ENCODE measurements around the gene SPEG. TPM values are rescaled to one million over a fixed set of nuclear protein-coding genes. Genes with fewer than 3 reads are reported as not detected.

The SPEG gene
- total and polyA plus RNA-seq, 2 of the 13 experiments (the other 11 are each of a cell fraction or from before 2014, with no cell fraction given) = 0.18 to 0.24 TPM

GRCh38 chr2:219387306-219388120 is 47.1 kb upstream of the SPEG start, which contains the start of gene DNPEP (continued):
- TF ChIP-seq HOXA3 (CRISPR knock-in tag; IDR thresholded peaks at IDR 0.05) = peak; percentile 54
- TF ChIP-seq RFXANK (CRISPR knock-in tag; IDR thresholded peaks at IDR 0.05) = 0 out of 2 replicates have a peak, but pooled peaks have one; percentile 21
- TF ChIP-seq ZNF660 (CRISPR knock-in tag; IDR thresholded peaks at IDR 0.05; ENCODE audit: borderline replicate concordance, low read depth) = no peak
- TF ChIP-seq, protein P1, sequence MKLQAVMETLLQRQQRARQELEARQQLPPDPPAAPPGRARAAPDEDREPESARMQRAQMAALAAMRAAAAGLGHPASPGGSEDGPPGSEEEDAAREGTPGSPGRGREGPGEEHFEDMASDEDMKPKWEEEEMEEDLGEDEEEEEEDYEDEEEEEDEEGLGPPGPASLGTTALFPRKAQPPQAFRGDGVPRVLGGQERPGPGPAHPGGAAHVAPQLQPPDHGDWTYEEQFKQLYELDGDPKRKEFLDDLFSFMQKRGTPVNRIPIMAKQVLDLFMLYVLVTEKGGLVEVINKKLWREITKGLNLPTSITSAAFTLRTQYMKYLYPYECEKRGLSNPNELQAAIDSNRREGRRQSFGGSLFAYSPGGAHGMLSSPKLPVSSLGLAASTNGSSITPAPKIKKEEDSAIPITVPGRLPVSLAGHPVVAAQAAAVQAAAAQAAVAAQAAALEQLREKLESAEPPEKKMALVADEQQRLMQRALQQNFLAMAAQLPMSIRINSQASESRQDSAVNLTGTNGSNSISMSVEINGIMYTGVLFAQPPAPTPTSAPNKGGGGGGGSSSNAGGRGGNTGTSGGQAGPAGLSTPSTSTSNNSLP (IDR thresholded peaks at IDR 0.05; ENCODE audit: low read depth, low read length) = peak; percentile 10; the same call in 1 of the 2 replicates
- TF ChIP-seq, protein P2, sequence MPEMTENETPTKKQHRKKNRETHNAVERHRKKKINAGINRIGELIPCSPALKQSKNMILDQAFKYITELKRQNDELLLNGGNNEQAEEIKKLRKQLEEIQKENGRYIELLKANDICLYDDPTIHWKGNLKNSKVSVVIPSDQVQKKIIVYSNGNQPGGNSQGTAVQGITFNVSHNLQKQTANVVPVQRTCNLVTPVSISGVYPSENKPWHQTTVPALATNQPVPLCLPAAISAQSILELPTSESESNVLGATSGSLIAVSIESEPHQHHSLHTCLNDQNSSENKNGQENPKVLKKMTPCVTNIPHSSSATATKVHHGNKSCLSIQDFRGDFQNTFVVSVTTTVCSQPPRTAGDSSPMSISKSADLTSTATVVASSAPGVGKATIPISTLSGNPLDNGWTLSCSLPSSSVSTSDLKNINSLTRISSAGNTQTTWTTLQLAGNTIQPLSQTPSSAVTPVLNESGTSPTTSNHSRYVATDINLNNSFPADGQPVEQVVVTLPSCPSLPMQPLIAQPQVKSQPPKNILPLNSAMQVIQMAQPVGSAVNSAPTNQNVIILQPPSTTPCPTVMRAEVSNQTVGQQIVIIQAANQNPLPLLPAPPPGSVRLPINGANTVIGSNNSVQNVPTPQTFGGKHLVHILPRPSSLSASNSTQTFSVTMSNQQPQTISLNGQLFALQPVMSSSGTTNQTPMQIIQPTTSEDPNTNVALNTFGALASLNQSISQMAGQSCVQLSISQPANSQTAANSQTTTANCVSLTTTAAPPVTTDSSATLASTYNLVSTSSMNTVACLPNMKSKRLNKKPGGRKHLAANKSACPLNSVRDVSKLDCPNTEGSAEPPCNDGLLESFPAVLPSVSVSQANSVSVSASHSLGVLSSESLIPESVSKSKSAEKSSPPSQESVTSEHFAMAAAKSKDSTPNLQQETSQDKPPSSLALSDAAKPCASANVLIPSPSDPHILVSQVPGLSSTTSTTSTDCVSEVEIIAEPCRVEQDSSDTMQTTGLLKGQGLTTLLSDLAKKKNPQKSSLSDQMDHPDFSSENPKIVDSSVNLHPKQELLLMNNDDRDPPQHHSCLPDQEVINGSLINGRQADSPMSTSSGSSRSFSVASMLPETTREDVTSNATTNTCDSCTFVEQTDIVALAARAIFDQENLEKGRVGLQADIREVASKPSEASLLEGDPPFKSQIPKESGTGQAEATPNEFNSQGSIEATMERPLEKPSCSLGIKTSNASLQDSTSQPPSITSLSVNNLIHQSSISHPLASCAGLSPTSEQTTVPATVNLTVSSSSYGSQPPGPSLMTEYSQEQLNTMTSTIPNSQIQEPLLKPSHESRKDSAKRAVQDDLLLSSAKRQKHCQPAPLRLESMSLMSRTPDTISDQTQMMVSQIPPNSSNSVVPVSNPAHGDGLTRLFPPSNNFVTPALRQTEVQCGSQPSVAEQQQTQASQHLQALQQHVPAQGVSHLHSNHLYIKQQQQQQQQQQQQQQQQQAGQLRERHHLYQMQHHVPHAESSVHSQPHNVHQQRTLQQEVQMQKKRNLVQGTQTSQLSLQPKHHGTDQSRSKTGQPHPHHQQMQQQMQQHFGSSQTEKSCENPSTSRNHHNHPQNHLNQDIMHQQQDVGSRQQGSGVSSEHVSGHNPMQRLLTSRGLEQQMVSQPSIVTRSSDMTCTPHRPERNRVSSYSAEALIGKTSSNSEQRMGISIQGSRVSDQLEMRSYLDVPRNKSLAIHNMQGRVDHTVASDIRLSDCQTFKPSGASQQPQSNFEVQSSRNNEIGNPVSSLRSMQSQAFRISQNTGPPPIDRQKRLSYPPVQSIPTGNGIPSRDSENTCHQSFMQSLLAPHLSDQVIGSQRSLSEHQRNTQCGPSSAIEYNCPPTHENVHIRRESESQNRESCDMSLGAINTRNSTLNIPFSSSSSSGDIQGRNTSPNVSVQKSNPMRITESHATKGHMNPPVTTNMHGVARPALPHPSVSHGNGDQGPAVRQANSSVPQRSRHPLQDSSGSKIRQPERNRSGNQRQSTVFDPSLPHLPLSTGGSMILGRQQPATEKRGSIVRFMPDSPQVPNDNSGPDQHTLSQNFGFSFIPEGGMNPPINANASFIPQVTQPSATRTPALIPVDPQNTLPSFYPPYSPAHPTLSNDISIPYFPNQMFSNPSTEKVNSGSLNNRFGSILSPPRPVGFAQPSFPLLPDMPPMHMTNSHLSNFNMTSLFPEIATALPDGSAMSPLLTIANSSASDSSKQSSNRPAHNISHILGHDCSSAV (CRISPR knock-in tag; IDR thresholded peaks at IDR 0.05; ENCODE audit: borderline replicate concordance) = no peak
- TF ChIP-seq FOXP4 (CRISPR knock-in tag; IDR thresholded peaks at IDR 0.05) = peak; percentile 44; the same call in 1 of the 2 replicates
- no peak for TF ChIP-seq TP53 (CRISPR knock-in tag; conservative IDR thresholded peaks at IDR 0.05)
- TF ChIP-seq ZC3H4 (CRISPR knock-in tag; IDR thresholded peaks at IDR 0.05; ENCODE audit: borderline replicate concordance) = peak; percentile 65; the same call in 1 of the 2 replicates
- TF ChIP-seq REXO4 (CRISPR knock-in tag; IDR thresholded peaks at IDR 0.05; ENCODE audit: borderline replicate concordance) = no peak
- no peak for TF ChIP-seq CBX2 (IDR thresholded peaks at IDR 0.05; ENCODE audit: low read depth, low read length)
- TF ChIP-seq CBX2 (CRISPR knock-in tag; IDR thresholded peaks at IDR 0.05; ENCODE audit: low read depth) = no peak
- TF ChIP-seq NFKBIZ (CRISPR knock-in tag; IDR thresholded peaks at IDR 0.05) = no peak
- TF ChIP-seq ZNF724P (CRISPR knock-in tag; IDR thresholded peaks at IDR 0.05; ENCODE audit: borderline replicate concordance) = no peak; the same call in 1 of the 2 replicates
- TF ChIP-seq ZNF468 (CRISPR knock-in tag; IDR thresholded peaks at IDR 0.05) = peak; percentile 52; the same call in 1 of the 2 replicates
- no peak for TF ChIP-seq HHEX (CRISPR knock-in tag; IDR thresholded peaks at IDR 0.05)
- peak; percentile 85 for TF ChIP-seq CCDC6 (CRISPR knock-in tag; IDR thresholded peaks at IDR 0.05)
- peak; percentile 61 for TF ChIP-seq ZNF746 (CRISPR knock-in tag; IDR thresholded peaks at IDR 0.05)
